GM21576 (cell line): Measurements from ENCODE around the gene SMPD3.

Source experiments
- ATAC-seq: cut with Tn5 transposase; IDR thresholded peaks from one replicate; pipeline ENCODE4 v1.9.1; 2021; ENCODE audit warnings: mild to moderate bottlenecking, moderate library complexity; ENCODE audit not compliant: unreplicated experiment

SMPD3 gene

DNA sequence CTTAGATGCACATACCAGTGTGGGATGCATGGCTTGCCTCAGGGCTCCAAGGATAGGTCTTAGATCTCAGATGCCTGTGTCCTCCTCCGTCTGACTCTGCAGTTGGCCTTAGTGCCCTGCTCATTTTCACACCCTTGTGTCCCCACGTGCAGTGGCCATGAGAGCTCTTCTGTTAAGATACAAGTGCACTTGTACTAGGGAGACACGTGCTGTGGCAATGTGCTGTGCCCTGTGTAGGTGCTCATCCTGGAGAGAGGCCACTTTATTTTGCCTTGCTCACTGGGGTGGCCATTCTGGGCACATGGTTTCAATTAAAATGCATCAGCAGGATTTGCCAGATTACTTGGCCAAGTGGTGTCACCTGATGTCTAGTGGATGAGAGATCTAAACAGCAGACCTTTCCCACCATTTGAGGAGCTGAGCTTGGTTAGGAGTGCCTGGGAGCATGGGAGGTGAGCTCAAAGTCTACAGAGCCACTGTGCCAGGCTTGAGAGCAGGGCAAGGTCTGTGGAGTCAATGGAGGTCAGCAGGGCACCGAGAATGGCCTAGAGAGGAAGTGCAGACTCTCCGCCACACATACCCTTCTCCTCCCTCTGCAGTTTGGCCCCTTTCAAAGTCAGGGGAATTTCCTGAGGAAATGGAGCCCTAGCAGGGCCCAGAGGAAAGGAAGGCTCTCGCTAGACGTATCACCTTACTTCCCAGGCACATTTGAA is 25.2 kb upstream of the SMPD3 start:
- no peak for ATAC-seq

- ATAC-seq: no peak
Measured at GRCh38 chr16:68472581-68472980, 24.3 kb upstream of the SMPD3 start.

GRCh38 chr16:68470461-68471150 is 22.3 kb upstream of the SMPD3 start:
- ATAC-seq: peak; percentile 83

DNA sequence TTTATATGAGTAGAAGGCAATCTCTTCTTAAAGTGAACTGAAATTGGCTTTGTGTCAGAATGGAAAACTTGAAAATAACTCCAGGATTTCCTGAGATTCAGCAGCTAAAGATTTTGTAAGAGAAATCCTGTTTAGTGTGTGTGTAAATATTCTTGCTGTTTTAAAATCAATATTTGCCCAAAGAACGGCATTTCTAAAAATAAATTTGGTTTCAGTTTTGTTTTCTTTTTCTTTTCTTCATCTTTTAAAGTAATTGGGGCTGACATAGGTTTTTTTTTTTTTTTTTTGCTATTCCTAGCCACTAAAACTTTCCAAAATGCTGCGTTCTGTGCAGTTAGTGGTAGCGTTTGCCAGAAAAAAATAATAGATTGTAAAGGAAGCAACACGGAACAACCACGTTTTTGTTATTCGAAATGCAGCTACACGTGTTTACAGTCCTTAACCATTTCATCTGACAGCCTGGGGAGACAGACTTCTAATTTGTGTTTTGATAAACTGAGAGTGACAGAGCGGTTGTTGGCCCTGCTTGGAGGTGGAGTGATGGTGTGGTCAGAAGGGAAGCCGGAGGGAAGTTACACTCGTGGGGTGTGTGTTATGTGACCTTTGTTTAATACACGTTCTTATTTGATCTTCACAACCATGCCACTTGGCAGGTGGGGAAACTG is 21.6 kb upstream of the SMPD3 start:
- ATAC-seq: peak; percentile 8

- no peak for ATAC-seq
Measured at GRCh38 chr16:68468842-68469241, 20.5 kb upstream of the SMPD3 start.

DNA sequence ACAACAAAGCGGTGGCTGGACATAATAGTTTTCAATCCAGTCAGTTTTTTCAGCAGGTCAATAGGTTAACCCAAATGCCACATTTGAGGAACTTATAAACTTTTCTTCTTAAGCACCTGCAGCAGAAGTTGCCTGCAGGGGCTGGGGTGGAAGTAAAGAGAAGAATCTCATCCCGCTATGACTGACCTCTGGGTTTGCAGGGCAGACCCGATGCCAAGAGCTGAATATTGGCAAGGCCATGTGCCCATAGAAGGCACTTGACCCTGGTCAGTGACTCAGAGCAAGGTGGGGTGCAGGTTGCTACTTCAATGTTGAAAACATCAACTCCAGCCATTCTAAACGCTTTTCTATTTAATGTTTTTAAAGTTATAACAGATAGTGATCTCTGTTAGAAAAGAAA is 17.9 kb upstream of the SMPD3 start:
- no peak for ATAC-seq

GRCh38 chr16:68463904-68464303 is 15.6 kb upstream of the SMPD3 start:
- ATAC-seq: no peak

GRCh38 chr16:68460067-68460466 is 11.8 kb upstream of the SMPD3 start:
- no peak for ATAC-seq

- no peak for ATAC-seq
Measured at GRCh38 chr16:68459457-68459856, 11.1 kb upstream of the SMPD3 start.

- no peak for ATAC-seq
Measured at GRCh38 chr16:68458551-68458950, 10.2 kb upstream of the SMPD3 start.

- ATAC-seq: no peak
Measured at GRCh38 chr16:68458101-68458500, 9.8 kb upstream of the SMPD3 start.

- ATAC-seq: no peak
Measured at GRCh38 chr16:68455631-68456030, 7.3 kb upstream of the SMPD3 start.

DNA sequence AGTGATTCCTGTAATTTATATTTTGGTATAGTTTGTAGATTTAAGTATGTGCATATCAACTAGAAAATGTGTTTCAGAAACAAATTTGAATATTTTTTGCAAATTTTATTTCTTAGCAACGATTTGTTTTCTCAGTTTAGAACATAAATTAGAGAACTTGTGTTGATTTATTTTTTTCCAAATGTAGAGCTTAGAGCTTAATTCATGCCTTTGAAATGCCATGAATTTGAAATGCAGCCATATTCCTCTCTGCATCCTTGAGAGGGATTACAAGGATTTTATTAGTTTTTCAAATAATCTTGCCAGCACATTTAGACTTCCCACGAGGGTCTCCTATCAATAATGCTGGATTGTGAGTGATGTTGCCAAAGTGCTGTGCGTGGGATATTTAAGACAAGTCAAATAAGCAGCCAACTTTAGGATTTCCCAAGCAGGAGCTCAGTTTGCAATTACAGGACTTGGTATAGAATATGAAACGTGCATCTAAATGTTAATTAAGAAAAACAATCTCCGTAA is 6.7 kb upstream of the SMPD3 start:
- no peak for ATAC-seq

DNA sequence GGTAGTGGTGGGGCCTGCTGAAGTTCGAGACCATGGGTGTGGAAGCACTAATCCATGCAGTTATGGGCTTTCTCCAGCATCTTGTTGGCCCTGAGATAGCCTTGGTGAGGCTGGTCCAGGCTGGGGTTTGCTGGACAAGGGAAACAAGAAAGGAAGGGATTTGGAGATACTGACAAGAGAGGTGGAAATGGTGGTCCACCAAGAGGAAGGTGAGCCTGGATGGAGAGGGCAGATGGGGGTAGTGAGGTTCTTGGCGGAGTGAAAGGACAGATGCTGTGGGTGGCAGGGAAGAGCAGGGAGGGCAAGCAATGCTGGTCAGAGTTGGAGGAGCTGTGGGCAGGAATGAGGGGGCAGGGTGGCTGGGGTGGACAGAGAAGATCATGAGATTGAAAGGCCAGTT is 5.5 kb upstream of the SMPD3 start:
- ATAC-seq: no peak

DNA sequence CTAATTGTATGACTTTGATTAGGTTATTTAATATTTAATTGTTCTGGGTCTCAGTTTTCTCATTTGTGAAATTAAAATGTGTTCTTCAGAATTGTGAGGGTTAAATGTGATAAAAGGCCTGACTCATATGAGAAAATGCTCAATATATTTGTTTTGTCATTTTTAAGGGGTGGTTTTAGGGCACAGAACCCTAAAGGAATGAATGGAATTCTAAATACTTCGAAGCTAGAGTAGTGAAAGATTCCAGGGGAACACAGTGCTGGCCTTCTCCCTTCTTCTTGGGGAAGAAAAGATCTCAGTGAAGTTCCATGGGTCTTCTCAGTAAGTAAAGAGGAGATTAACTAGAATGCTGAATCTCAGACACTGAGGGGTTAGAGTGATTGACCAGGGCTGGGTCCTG is 3.9 kb upstream of the SMPD3 start:
- ATAC-seq: no peak

GRCh38 chr16:68451676-68452075 is 3.4 kb upstream of the SMPD3 start:
- no peak for ATAC-seq

GRCh38 chr16:68450741-68451255 is 2.5 kb upstream of the SMPD3 start:
- ATAC-seq: no peak

DNA sequence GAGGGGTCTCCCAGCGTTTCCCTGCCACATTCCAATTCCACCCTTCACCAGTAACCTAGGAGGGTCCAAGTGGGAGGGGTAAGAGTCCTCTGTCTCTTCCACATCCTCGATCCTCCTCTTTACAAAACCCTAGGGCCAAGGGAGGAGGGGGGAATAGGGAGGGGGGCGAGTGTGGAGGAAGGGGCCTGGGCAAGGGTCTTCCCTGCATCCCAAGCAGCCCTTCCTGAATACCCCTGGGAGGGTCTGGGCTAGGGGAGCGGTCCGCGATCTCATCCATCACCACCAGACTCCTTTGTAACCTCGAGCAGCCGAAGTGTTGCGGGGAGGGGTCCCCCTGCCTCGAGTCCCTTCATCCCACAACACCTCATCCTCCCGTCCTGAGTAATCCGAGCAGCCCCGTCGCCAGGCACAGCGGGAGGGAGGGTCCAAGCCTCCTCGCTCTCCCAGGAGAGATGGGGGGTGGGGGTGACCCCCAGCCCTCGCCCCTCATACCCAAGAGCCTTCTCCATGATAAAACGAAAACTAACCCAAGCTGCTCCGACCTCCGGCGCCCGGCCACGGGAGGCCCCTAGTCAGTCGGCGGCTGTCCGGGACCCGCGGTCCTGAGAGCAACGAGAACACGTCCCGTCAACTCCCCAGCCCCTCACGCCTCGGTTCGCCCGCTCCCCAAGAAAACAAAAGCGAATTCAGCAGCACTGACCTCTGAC is 502 bp downstream of the SMPD3 start:
- ATAC-seq: no peak

DNA sequence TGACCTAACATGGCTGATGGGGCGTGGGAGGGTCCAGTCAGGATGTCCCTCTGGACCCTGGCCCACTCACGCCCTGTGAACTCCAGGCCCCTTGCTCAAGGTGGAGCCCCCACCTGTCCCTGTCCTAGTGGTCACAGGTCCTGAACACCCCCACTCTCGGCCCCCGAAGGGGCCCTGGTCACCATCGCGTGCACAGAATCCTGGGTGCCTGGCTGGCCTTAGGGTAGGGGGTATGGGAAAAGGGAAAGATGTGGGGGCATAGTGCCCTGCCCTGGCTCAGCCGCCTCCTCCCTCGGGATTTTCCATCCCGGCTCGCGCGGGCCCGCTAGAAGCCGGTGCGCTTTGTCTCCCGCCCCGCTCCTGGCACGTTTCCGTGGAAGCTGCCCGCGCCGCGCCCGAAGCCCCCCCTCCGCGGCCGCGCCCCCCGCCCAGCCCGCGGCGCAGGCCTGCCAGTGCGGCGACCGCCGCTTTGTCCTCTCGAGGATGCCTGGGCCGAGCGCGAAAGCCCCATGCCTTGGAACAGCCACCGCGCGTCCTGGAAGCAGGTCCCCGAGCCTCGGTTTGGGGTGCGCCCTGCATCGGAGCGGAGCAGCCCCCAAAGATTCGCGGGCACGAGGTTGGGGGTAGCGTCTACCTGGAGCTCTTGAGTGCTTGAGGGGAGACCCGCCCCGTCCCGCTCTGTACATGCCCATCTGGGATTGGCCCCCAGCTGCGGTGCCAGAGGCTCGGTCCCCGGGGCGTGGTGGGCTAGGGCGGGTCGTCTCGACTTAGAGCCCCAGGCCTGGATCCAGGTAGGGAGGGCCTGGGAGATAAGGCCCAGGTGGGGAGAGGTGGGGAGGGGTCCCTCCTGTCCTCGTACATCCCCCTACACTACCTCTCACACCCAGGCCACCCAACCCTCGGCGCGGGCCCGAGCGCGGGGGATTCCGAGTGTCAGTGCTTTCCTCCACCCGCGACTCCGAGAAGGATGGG is 1.3 kb downstream of the SMPD3 start:
- ATAC-seq: no peak

- ATAC-seq: no peak
Measured at GRCh38 chr16:68445458-68445857, 2.9 kb downstream of the SMPD3 start.
